HEK293 (cell line): ENCODE data around the gene POGZ.

ENCODE experiments used
- CTCF ChIA-PET: fragments of 350-600 bp; formaldehyde crosslinking; extraction: SDS; loops from one replicate; lab custom pipeline; 2021; ENCODE audit warnings: antibody characterized with exemption; lab: Yijun Ruan, JAX
- POLR2A ChIA-PET: fragments of 300-600 bp; formaldehyde crosslinking; extraction: SDS; loops from one replicate; lab custom pipeline; 2020; ENCODE audit warnings: antibody characterized with exemption, inconsistent platforms; lab: Yijun Ruan, JAX
- H3K27ac ChIP-seq: fragments of 200-500 bp; sonication (Bioruptor generic); 2 replicates; pipeline ENCODE4 v1.5.1; 2014; ENCODE audit warnings: low read depth, low read length, control low read depth, inconsistent platforms; ENCODE audit errors: extremely low read depth
- H3K36me3 ChIP-seq, 2 experiments: fragments of 200-500 bp in 1 of 2; sonication (Bioruptor generic) in 1 of 2; 1 replicate in 1 of 2; 2 replicates in 1 of 2; pipeline ENCODE4 v1.5.1; 2014 to 2017; ENCODE audit warnings: inconsistent platforms in 2 of 2, low read length in 2 of 2; ENCODE audit not compliant: control insufficient read depth in 2 of 2, insufficient read depth in 1 of 2
- H3K4me1 ChIP-seq: fragments of 200-500 bp; sonication (Bioruptor generic); 2 replicates; pipeline ENCODE4 v1.5.1; 2014; ENCODE audit warnings: mild to moderate bottlenecking, low read length, inconsistent platforms; ENCODE audit not compliant: control insufficient read depth, insufficient read depth
- H3K4me3 ChIP-seq: 2 replicates; pipeline ENCODE4 v1.5.1; 2011; ENCODE audit warnings: low read depth, mild to moderate bottlenecking, control low read depth, low read length, moderate library complexity
- H3K9me3 ChIP-seq: fragments of 200-500 bp; sonication (Bioruptor generic); 2 replicates; pipeline ENCODE4 v1.5.1; 2014; ENCODE audit warnings: low read depth, low read length, inconsistent platforms; ENCODE audit not compliant: control insufficient read depth, insufficient read depth
- GLI4 ChIP-seq: fragments of 450-650 bp; formaldehyde crosslinking; IDR thresholded peaks from 2 replicates; pipeline ENCODE4 v1.5.1; 2016; ENCODE audit warnings: missing biosample characterization, missing genetic modification characterization
- MYNN ChIP-seq: fragments of 450-650 bp; formaldehyde crosslinking; IDR thresholded peaks from 2 replicates; pipeline ENCODE4 v1.5.1; 2016; ENCODE audit warnings: missing biosample characterization, missing genetic modification characterization, borderline replicate concordance
- SETDB1 ChIP-seq: IDR thresholded peaks from one replicate; pipeline ENCODE4 v1.6.1; 2017; ENCODE audit warnings: mild to moderate bottlenecking, low read length, moderate library complexity, mixed read lengths; ENCODE audit not compliant: insufficient read length
- SP3 ChIP-seq: fragments of 450-650 bp; formaldehyde crosslinking; IDR thresholded peaks from 2 replicates; pipeline ENCODE4 v1.5.1; 2016; ENCODE audit warnings: missing biosample characterization, missing genetic modification characterization
- ZNF140 ChIP-seq: fragments of 450-650 bp; formaldehyde crosslinking; IDR thresholded peaks from 2 replicates; pipeline ENCODE4 v1.5.1; 2016; ENCODE audit warnings: missing biosample characterization, missing genetic modification characterization
- ZNF354C ChIP-seq: fragments of 450-650 bp; formaldehyde crosslinking; IDR thresholded peaks from 2 replicates; pipeline ENCODE4 v1.5.1; 2016; ENCODE audit warnings: missing biosample characterization, missing genetic modification characterization, low read depth, borderline replicate concordance
- ZNF391 ChIP-seq: fragments of 450-650 bp; formaldehyde crosslinking; IDR thresholded peaks from 2 replicates; pipeline ENCODE4 v1.5.1; 2016; ENCODE audit warnings: low read depth, missing biosample characterization, missing genetic modification characterization, borderline replicate concordance
- ZNF404 ChIP-seq: fragments of 450-650 bp; formaldehyde crosslinking; IDR thresholded peaks from 2 replicates; pipeline ENCODE4 v1.5.1; 2017; ENCODE audit warnings: missing biosample characterization, missing genetic modification characterization
- ZNF777 ChIP-seq: fragments of 450-650 bp; formaldehyde crosslinking; IDR thresholded peaks from 2 replicates; pipeline ENCODE4 v1.5.1; 2017; ENCODE audit warnings: missing biosample characterization, missing genetic modification characterization, borderline replicate concordance
- ZSCAN30 ChIP-seq: fragments of 450-650 bp; IDR thresholded peaks from 2 replicates; pipeline ENCODE4 v1.5.1; 2018; ENCODE audit warnings: missing biosample characterization, mild to moderate bottlenecking, missing genetic modification characterization, moderate library complexity
- ZXDB ChIP-seq: fragments of 450-650 bp; formaldehyde crosslinking; IDR thresholded peaks from 2 replicates; pipeline ENCODE4 v1.5.1; 2016; ENCODE audit warnings: missing biosample characterization, missing genetic modification characterization
- TF ChIP-seq, protein P1 (sequence below): fragments of 450-650 bp; formaldehyde crosslinking; conservative IDR thresholded peaks from 2 replicates; pipeline ENCODE4 v1.5.1; 2016; ENCODE audit warnings: low read depth, missing biosample characterization, missing genetic modification characterization
- TF ChIP-seq, protein P2 (sequence below): IDR thresholded peaks from 2 replicates; pipeline ENCODE4 v1.6.1; 2011; ENCODE audit warnings: mild to moderate bottlenecking, low read depth, low read length, borderline replicate concordance
- TF ChIP-seq, protein P3 (sequence below): fragments of 450-650 bp; formaldehyde crosslinking; IDR thresholded peaks from 2 replicates; pipeline ENCODE4 v1.5.1; 2016; ENCODE audit warnings: missing biosample characterization, missing genetic modification characterization
- TF ChIP-seq, protein P4 (sequence below): fragments of 450-650 bp; formaldehyde crosslinking; IDR thresholded peaks from 2 replicates; pipeline ENCODE4 v1.5.1; 2016; ENCODE audit warnings: missing biosample characterization, missing genetic modification characterization, borderline replicate concordance

POGZ gene

GRCh38 chr1:151492120-151492519 is 32.8 kb upstream of the POGZ start (continued):
- TF ChIP-seq, protein P1, sequence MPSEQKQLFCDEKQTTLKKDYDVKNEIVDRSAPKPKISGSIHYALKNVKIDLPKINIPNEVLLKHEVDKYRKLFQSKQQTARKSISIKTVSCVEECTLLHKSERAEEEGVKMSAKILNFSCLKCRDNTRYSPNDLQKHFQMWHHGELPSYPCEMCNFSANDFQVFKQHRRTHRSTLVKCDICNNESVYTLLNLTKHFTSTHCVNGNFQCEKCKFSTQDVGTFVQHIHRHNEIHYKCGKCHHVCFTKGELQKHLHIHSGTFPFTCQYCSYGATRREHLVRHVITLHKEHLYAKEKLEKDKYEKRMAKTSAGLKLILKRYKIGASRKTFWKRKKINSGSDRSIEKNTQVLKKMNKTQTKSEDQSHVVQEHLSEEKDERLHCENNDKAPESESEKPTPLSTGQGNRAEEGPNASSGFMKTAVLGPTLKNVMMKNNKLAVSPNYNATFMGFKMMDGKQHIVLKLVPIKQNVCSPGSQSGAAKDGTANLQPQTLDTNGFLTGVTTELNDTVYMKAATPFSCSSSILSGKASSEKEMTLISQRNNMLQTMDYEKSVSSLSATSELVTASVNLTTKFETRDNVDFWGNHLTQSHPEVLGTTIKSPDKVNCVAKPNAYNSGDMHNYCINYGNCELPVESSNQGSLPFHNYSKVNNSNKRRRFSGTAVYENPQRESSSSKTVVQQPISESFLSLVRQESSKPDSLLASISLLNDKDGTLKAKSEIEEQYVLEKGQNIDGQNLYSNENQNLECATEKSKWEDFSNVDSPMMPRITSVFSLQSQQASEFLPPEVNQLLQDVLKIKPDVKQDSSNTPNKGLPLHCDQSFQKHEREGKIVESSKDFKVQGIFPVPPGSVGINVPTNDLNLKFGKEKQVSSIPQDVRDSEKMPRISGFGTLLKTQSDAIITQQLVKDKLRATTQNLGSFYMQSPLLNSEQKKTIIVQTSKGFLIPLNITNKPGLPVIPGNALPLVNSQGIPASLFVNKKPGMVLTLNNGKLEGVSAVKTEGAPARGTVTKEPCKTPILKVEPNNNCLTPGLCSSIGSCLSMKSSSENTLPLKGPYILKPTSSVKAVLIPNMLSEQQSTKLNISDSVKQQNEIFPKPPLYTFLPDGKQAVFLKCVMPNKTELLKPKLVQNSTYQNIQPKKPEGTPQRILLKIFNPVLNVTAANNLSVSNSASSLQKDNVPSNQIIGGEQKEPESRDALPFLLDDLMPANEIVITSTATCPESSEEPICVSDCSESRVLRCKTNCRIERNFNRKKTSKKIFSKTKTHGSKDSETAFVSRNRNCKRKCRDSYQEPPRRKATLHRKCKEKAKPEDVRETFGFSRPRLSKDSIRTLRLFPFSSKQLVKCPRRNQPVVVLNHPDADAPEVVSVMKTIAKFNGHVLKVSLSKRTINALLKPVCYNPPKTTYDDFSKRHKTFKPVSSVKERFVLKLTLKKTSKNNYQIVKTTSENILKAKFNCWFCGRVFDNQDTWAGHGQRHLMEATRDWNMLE (tag by site-specific recombination): no peak
- TF ChIP-seq ZXDB (tag by site-specific recombination) (no peak), GLI4 (tag by site-specific recombination) (no peak), SETDB1 (no peak)

DNA sequence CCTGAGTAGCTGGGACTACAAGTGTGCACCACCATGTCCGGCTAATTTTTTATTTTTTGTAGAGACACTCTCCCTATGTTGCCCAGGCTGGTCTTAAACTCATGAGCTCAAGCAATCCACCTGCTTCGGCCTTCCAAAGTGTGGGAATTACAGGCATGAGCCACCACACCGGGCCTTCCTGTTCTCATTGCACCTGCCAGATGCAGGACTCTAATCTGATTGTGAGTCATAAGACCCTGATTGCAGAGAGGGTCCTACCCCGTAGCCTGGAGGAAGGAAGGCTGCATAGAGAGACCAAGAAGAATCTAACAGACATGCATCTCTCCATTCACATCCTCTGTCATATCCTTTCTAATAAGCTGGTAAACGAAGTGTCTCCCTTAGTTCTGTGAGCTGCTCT is 32.3 kb upstream of the POGZ start:
- H3K4me1 ChIP-seq: peaks cover 9% of the 10 kb centered on the region; the same call in 1 of the 2 replicates
- TF ChIP-seq, protein P2, sequence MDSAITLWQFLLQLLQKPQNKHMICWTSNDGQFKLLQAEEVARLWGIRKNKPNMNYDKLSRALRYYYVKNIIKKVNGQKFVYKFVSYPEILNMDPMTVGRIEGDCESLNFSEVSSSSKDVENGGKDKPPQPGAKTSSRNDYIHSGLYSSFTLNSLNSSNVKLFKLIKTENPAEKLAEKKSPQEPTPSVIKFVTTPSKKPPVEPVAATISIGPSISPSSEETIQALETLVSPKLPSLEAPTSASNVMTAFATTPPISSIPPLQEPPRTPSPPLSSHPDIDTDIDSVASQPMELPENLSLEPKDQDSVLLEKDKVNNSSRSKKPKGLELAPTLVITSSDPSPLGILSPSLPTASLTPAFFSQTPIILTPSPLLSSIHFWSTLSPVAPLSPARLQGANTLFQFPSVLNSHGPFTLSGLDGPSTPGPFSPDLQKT: no peak
- no peak for TF ChIP-seq ZNF404 (tag by site-specific recombination)
- no peak for TF ChIP-seq ZNF140 (tag by site-specific recombination)
- no peak for TF ChIP-seq ZNF354C
- no peak for TF ChIP-seq MYNN
- TF ChIP-seq ZSCAN30 (tag by site-specific recombination): no peak
- TF ChIP-seq, protein P3, sequence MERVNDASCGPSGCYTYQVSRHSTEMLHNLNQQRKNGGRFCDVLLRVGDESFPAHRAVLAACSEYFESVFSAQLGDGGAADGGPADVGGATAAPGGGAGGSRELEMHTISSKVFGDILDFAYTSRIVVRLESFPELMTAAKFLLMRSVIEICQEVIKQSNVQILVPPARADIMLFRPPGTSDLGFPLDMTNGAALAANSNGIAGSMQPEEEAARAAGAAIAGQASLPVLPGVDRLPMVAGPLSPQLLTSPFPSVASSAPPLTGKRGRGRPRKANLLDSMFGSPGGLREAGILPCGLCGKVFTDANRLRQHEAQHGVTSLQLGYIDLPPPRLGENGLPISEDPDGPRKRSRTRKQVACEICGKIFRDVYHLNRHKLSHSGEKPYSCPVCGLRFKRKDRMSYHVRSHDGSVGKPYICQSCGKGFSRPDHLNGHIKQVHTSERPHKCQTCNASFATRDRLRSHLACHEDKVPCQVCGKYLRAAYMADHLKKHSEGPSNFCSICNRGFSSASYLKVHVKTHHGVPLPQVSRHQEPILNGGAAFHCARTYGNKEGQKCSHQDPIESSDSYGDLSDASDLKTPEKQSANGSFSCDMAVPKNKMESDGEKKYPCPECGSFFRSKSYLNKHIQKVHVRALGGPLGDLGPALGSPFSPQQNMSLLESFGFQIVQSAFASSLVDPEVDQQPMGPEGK (tag by site-specific recombination): no peak
- TF ChIP-seq, protein P4, sequence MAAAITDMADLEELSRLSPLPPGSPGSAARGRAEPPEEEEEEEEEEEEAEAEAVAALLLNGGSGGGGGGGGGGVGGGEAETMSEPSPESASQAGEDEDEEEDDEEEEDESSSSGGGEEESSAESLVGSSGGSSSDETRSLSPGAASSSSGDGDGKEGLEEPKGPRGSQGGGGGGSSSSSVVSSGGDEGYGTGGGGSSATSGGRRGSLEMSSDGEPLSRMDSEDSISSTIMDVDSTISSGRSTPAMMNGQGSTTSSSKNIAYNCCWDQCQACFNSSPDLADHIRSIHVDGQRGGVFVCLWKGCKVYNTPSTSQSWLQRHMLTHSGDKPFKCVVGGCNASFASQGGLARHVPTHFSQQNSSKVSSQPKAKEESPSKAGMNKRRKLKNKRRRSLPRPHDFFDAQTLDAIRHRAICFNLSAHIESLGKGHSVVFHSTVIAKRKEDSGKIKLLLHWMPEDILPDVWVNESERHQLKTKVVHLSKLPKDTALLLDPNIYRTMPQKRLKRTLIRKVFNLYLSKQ (tag by site-specific recombination): no peak
- TF ChIP-seq SP3 (tag by site-specific recombination): no peak
- no peak for TF ChIP-seq ZNF391 (tag by site-specific recombination)
- TF ChIP-seq ZNF777 (tag by site-specific recombination): no peak
- ChIA-PET CTCF (no interaction called here), POLR2A (interaction anchor here (0.7 to 2.0 kb wide), 3 partner anchors 19 to 275 kb away, joined by 7 to 8 read pairs (median 8); partner anchors contain the start of gene CGN)
- H3K27ac ChIP-seq: no peak overlapping the region
- H3K36me3 ChIP-seq: no peaks in the 10 kb centered on the region
- H3K4me3 ChIP-seq: no peak overlapping the region
- H3K9me3 ChIP-seq: no peaks in the 10 kb centered on the region
